HUES6 (cell line): ENCODE measurements around the gene C2CD4C.

ENCODE experiments used
- H3K27ac ChIP-seq: 2 replicates; pipeline ENCODE4 v1.7.0; 2013; ENCODE audit warnings: low read depth, mild to moderate bottlenecking, low read length, inconsistent platforms
- H3K27me3 ChIP-seq: 2 replicates; pipeline ENCODE4 v1.6.1; 2013; ENCODE audit warnings: low read length; ENCODE audit not compliant: control insufficient read depth, insufficient read depth
- H3K36me3 ChIP-seq: 2 replicates; pipeline ENCODE4 v1.6.1; 2013; ENCODE audit warnings: low read length; ENCODE audit not compliant: control insufficient read depth, insufficient read depth
- H3K4me1 ChIP-seq: 2 replicates; pipeline ENCODE4 v1.6.1; 2013; ENCODE audit warnings: low read length; ENCODE audit not compliant: control insufficient read depth, insufficient read depth
- H3K4me3 ChIP-seq: 2 replicates; pipeline ENCODE4 v1.5.1; 2013; ENCODE audit warnings: low read depth, low read length
- H3K9ac ChIP-seq: one replicate; pipeline ENCODE4 v1.6.1; 2013; ENCODE audit warnings: mild to moderate bottlenecking, low read length
- H3K9me3 ChIP-seq: 2 replicates; pipeline ENCODE4 v1.6.1; 2013; ENCODE audit warnings: low read depth, low read length; ENCODE audit not compliant: control insufficient read depth, insufficient read depth

The C2CD4C gene

DNA sequence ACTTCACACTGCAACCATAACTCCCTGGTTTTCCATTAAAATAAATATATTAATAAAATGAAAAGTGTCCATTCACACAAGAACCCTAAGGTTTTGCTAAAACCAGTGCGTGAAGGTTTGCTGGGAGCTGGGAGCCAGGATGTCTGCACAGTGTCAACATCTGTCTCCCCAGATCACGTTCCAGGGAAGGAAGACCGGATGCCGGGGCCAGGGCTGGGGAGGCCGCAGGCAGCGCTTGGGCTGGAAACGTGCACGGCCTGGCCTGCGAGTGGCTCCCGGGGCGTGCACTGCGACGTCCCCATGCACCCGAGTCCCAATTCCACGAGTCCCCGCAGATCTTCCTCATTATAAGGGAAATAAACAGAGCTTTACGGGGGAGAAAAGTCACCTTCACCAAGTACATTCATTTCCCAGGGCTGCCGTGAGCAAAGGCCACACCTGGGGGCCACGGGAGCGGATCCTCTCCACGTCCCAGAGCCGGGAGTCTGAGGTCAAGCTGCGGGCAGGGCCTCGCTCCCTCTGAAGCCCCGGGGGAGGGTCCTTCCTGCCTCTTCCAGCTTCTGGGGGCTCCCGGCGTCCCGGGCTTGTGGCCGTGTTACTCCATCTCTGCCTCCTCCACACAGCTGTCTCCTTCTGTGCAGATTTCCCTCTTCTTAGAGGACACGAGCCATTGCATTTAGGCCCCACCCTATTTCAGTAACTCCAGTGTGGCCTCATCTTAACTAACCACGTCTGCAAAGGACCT lies 39.0 kb upstream of the C2CD4C start:
- no peaks in the 10 kb centered on the region for H3K36me3 ChIP-seq
- no peaks in the 10 kb centered on the region for H3K27me3 ChIP-seq
- no peak overlapping the region for H3K27ac ChIP-seq
- no peak overlapping the region for H3K9ac ChIP-seq
- no peak overlapping the region for H3K4me3 ChIP-seq
- H3K4me1 ChIP-seq: no peaks in the 10 kb centered on the region
- H3K9me3 ChIP-seq: peaks cover 10% of the 10 kb centered on the region

DNA sequence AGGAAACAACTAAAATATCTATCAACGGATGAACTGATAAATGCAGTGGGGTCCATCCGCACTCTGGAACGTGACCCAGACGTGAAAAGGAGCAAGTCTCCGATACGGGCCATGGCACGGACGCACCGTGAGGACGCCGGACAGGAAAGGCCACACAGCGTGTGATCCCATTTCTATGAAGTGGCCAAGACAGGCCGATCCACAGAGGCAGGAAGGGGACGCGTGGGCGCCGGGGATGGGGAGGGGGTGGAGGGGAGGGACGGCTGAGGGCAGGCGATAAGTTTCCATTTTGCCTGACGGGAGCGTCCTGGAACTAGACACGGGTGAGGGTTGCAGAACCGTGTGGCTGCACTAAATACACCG lies 38.1 kb upstream of the C2CD4C start:
- H3K4me1 ChIP-seq: no peaks in the 10 kb centered on the region
- H3K4me3 ChIP-seq: no peak overlapping the region
- H3K27me3 ChIP-seq: no peaks in the 10 kb centered on the region
- no peaks in the 10 kb centered on the region for H3K36me3 ChIP-seq
- no peak overlapping the region for H3K27ac ChIP-seq
- no peak overlapping the region for H3K9ac ChIP-seq
- peaks cover 10% of the 10 kb centered on the region for H3K9me3 ChIP-seq

DNA sequence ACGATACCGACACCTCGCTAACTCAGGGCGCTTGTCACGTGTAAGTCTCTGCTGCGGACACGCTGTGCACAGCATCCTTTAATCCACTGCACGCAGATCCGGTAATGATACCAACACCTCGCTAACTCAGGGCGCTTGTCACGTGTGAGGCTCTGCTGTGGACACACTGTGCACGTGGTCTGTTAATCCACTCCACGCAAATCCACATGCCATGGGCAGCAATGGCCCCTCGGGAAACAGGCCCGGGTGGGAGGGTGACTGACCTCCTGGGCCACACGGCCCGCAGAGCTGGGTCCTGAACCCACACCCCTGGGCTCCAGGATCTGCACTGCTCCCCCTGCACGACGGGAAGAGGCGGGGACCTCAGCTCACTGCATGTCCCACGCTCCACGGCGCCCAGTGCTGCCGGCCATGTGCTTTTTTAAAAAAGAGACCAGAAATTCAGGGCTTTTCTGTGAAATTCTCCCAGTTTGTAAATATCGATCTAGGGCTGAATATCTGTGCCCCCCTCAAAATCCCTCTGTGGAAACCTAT lies 35.8 kb upstream of the C2CD4C start:
- peaks cover 8% of the 10 kb centered on the region; the same call in 1 of the 2 replicates for H3K4me1 ChIP-seq
- H3K27me3 ChIP-seq: peaks cover 10% of the 10 kb centered on the region; the same call in 1 of the 2 replicates
- H3K27ac ChIP-seq: no peak overlapping the region
- no peaks in the 10 kb centered on the region for H3K9me3 ChIP-seq
- no peak overlapping the region for H3K4me3 ChIP-seq
- H3K9ac ChIP-seq: no peak overlapping the region
- no peaks in the 10 kb centered on the region for H3K36me3 ChIP-seq

DNA sequence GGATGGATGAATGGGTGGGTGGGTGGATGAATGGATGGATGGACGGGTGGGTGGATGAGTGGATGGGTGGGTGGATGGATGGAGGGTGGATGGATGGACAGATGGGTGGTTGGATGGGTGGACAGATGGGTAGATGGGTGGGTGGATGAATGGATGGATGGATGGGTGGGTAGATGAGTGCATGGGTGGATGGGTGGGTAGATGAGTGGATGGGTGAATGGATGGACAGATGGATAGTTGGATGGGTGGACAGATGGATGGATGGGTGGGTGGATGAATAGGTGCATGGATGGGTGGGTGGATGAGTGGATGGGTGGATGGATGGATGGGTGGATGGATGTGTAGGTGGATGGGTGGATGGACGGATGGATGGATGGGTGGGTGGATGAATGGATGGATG lies 34.1 kb upstream of the C2CD4C start:
- Histone ChIP-seq H3K4me1 (peaks cover 8% of the 10 kb centered on the region; the same call in 1 of the 2 replicates), H3K4me3 (no peak overlapping the region), H3K9ac (no peak overlapping the region), H3K27me3 (peaks cover 10% of the 10 kb centered on the region; the same call in 1 of the 2 replicates), H3K9me3 (no peaks in the 10 kb centered on the region), H3K27ac (no peak overlapping the region), H3K36me3 (no peaks in the 10 kb centered on the region)

DNA sequence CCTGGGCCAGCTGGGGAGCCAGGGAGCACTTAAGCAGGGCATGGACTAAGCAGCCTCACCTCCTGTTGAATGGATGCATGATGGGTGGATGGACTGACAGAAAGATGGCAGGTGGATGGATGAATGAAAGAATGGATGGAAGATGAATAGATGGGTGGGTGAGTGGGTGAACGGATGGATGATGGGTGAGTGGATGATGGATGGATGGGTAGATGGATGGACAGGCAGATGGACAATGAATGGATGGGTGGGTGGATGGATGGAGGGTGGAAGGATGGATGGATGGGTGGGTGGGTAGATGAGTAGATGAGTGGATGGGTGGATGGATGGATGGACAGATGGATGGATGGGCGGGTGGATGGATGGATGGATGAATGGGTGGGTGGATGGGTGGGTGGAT lies 33.1 kb upstream of the C2CD4C start:
- Histone ChIP-seq H3K36me3 (no peaks in the 10 kb centered on the region), H3K4me1 (peaks cover 8% of the 10 kb centered on the region; the same call in 1 of the 2 replicates), H3K9me3 (no peaks in the 10 kb centered on the region), H3K9ac (no peak overlapping the region), H3K27me3 (peaks cover 10% of the 10 kb centered on the region; the same call in 1 of the 2 replicates), H3K27ac (no peak overlapping the region), H3K4me3 (no peak overlapping the region)

DNA sequence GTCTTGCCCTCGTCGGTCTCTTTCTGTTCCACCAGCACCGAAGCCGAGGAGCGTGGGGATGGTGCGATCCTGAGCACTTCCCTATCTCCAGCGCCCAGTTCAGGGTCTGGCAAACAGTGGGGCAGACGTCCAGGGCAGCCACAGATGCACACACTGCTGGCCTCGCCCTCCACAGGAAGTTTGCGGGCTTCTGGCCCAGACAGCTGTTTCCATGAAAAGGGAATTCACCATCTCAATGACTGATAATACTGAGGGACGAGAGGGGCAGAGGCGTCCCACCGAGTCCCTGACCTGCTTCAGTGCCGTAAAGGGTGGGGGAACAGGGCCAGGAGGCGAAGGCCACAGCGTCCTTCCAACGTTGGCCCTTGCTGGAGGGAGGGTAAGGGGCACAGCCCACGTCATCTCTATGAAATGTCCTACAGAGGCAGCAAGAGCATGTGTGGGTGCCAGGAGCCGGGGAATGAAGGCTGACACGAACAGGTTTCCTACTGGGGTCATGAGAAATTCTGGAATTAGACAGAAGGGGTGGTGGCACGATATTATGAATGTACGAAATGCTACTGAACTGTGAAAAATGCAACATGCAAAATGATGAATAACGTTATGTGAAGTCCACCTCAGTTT lies 32.4 kb upstream of the C2CD4C start:
- H3K27me3 ChIP-seq: peaks cover 10% of the 10 kb centered on the region; the same call in 1 of the 2 replicates
- H3K9me3 ChIP-seq: no peaks in the 10 kb centered on the region
- no peak overlapping the region for H3K4me3 ChIP-seq
- no peaks in the 10 kb centered on the region for H3K36me3 ChIP-seq
- H3K9ac ChIP-seq: no peak overlapping the region
- H3K27ac ChIP-seq: no peak overlapping the region
- peaks cover 8% of the 10 kb centered on the region; the same call in 1 of the 2 replicates for H3K4me1 ChIP-seq

DNA sequence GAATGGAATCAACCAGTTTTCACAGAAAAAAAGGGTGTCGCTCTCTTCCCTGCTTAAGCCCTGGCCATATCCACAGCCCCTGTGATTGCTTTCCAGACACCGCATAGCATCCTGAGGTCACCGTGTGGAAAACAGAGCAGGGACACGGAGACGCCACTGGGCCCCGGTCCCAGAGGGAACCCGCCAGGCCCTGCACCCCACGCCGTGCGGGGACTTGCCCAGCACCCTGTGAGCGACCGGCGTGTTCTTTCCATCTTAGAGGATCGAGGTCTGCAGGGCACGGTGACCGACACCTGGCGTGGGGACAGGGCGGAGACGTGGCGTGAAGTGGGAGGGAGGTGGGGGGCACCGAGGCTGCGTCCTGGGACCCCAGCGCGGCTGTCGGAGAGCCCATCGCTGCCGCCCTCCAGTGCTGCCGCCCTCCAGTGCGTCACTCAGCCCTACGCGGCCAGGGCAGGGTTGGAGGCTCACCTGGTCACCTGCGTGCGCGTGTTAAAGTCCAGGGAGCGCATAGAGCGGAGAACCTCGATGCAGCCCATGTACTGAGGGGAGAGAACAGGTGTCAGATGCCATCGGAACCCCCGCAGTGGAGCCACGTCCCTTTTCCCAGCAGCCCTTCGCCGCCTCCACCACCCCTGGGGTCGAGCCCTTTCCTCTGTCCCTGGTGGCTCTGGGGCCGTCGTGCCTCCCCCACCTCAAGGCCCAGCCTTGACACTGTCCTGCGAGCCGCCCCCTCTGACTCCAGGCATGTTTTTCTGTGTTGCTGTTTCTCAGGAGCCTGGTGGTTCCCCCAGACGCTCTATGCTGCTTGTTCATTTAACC lies 31.7 kb upstream of the C2CD4C start:
- H3K9ac ChIP-seq: no peak overlapping the region
- H3K36me3 ChIP-seq: peaks cover 3% of the 10 kb centered on the region; the same call in 1 of the 2 replicates
- H3K9me3 ChIP-seq: no peaks in the 10 kb centered on the region
- no peak overlapping the region for H3K4me3 ChIP-seq
- peaks cover 8% of the 10 kb centered on the region; the same call in 1 of the 2 replicates for H3K4me1 ChIP-seq
- no peak overlapping the region for H3K27ac ChIP-seq
- H3K27me3 ChIP-seq: peaks cover 10% of the 10 kb centered on the region; the same call in 1 of the 2 replicates

DNA sequence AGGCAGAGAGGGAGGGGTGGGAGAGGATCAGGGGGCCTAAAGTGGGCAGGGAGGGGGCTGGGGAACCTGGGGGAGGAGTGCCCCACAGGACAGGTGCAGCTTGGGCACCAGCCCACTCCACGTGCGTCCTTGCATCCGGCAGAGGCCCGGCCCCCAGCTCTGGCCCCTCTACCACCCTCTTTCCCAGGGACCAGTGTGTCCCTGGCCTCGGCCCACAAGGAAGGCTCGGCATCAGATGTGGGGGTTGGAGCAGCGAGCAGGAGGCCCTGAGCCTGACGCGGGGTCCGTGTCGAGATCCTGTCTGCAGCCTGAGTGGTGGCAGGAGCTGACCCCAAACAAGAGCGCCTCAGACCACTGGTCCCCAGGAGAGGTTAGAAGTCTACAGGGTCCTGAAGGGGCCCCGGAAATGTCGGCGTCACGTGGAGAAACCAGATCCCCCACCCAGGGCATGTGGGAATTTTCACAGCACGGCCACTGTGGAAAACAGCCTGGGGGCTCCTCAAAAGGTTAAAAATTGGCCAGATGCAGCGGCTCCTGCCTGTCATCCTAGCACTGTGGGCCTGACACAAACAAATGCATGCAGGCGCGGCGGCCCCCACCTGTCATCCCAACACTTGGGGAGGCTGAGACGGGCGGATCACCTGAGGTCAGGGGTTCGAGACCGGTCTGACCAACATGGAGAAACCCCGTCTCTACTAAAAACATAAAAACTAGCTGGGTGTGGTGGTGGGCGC lies 30.4 kb upstream of the C2CD4C start:
- Histone ChIP-seq H3K4me3 (no peak overlapping the region), H3K36me3 (peaks cover 4% of the 10 kb centered on the region), H3K9me3 (peaks cover under 1% of the 10 kb centered on the region; the same call in 1 of the 2 replicates), H3K27me3 (peaks cover 10% of the 10 kb centered on the region; the same call in 1 of the 2 replicates), H3K9ac (no peak overlapping the region), H3K27ac (no peak overlapping the region), H3K4me1 (peaks cover 8% of the 10 kb centered on the region; the same call in 1 of the 2 replicates)

DNA sequence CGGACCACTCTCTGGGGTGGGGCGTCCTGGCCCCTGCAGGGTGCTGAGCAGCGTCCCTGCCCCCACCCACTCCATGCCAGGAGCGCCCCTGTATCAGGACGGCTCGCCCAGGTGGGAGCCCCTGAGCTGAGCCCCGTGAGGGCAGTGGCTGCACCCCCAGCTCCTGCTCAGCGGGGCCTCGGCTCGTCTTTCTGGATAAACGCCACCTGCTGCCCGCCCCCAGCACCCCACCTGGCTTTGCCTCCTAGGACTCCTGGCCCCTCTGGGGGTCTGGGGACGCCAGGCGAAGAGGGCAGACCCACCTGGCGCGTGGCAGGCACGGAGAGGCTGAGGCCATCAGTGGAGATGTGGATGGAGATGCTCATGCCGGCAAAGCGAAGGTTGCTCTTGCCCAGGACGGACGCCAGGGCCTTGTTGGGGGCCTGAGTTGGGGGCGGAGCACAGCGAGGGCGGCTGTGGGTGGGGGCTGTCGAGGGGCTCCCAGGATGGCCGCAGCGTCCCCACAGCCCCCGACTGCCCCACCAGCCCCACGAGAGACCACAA lies 29.5 kb upstream of the C2CD4C start:
- H3K9ac ChIP-seq: no peak overlapping the region
- H3K4me3 ChIP-seq: no peak overlapping the region
- peaks cover 8% of the 10 kb centered on the region; the same call in 1 of the 2 replicates for H3K4me1 ChIP-seq
- no peak overlapping the region for H3K27ac ChIP-seq
- peaks cover 4% of the 10 kb centered on the region; the same call in 1 of the 2 replicates for H3K9me3 ChIP-seq
- H3K36me3 ChIP-seq: peaks cover 8% of the 10 kb centered on the region
- peaks cover 10% of the 10 kb centered on the region; the same call in 1 of the 2 replicates for H3K27me3 ChIP-seq

DNA sequence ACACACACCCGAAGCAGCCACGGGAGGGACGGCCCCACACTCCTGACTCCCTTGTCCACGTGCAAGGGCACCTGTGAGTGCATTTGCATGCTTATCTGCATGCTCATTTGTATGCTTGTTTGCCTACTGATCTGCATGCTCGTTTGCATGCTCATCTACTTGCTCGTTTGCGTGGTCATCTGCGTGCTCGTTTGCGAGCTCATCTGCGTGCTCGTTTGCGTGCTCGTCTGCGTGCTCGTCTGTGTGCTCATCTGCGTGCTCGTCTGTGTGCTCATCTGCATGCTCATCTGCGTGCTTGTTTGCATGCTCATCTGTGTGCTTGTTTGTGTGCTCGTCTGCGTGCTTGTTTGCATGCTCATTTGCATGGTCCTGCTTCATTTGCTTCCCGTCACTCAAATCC lies 28.1 kb upstream of the C2CD4C start:
- Histone ChIP-seq H3K27ac (no peak overlapping the region), H3K27me3 (peaks cover 10% of the 10 kb centered on the region; the same call in 1 of the 2 replicates), H3K36me3 (peaks cover 8% of the 10 kb centered on the region), H3K9me3 (peaks cover 4% of the 10 kb centered on the region; the same call in 1 of the 2 replicates), H3K4me1 (peaks cover 8% of the 10 kb centered on the region; the same call in 1 of the 2 replicates), H3K9ac (no peak overlapping the region), H3K4me3 (no peak overlapping the region)
